Activated CD4-positive, CD25-positive, alpha-beta regulatory T cell treated with anti-CD3 and anti-CD28 coated beads, Interleukin-2, amount 50 U/mL, for 72 hours (primary cell): ENCODE measurements around the gene TKT.

Source experiments
- DNase-seq: peaks from one replicate; pipeline ENCODE4 v3.0.0; 2021

The TKT gene

DNA sequence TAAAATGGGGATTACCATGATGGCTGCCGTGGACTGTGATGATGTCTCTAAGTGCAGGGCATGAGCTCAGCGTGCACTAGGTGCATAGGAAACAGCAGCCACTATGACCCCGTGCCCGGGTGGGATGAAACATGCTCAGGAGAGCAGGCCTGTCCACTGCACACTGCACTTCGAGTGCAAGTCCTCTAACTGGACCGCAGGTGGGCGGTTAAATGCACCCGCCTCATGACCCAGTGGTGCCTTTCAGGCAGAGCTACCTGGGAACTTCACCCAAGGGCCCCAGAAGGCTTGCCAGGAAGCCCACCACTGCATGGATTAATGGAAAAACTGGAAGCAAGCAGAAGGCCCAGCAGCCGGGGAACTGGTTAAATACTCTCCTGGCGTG is 60.8 kb downstream of the TKT start:
- no peak for DNase-seq

DNA sequence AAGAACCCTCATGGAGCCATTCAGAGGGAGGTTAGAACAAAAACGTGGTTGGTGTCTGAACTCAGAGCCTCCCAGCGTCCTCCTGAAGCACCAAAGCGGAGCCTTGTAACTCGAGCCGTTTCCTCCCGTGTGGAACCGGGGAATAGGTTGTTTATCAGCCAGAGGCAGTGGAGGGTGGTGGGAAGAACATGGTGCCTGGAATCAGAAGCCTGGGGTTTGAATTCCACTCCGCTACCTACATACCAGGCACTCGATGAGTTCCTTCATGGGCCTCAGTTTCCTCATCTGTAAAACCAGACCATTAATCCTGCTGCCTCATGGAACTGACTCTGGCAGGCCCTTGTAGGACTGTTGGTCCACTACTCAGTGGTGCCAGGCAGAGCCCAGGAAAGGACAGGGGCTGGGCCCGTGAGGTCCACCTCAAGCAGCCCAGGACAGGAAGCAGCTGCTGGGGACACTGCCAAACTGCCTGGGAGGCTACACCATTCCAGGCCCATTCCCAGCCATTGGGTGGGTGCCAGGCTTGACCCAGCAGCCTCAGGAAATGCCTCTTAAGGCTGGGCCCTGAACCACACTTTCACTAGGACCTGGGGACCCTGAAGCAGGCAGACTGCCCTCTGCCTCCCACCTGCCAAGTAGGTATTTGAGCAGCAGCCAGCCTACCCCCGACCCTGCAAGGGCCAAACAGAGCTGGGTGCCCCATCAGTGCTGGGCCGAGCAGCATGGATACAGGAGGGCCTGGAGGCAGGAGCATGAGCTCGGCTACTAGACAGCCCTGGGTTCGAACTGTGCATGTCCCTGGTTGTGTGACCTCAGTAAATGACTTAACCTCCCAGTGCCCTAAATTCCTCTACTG is 61.4 kb downstream of the TKT start:
- DNase-seq: no peak

DNA sequence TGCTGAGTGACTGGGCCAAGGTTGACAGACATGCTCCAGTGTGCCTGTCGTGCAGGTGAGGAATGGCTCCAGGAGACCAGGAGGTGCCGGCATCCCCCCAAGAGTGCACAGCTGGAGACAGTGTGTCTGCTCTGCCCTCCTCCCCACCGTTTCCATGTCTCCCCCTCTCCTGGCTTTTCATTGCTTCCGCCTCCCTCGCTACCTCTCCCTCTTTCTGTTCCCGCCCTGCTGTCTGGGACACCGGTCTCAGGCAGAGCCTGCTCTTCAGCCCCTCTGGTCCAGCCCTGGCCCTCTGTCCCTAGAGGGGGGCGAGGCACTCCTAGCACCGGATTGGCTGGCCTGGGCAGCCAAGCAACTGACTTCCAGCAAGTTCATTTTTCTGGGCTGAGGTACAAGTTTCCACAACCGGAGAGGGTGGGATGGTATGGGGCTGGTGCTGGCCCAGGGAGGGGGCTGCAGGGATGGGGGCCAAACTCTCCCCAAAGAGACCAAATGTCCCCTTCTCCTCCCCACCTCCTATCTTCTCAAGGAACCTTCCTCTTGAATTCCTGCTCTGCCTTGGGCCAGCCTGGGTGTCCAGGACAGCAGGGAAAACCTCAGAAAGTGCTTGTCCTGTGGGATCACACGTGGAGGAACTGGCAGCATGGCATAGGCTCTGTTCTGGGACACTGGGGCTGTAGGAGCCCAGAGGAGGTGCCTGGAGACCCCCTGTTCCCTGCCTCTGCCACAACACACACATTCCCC is 62.2 kb downstream of the TKT start:
- no peak for DNase-seq

DNA sequence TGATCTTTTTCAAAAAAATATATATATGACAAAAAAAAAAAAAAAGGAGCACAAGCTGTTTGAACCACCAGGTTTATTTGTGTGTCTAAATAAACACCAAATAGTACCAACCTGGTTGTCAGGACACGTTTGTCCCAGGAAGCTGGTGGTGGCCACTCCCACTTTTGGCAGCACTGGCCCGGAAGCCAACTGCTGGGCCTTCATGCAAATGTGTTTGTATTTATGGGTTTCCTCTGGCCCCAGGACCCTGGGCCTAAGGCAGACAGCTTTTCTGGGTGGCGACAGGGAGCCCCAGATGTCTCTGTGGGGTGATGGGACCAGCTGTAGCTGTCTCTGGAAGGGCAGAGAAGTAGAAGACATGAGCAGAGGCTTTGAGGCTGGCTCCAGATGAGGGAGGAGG is 63.2 kb downstream of the TKT start:
- no peak for DNase-seq

DNA sequence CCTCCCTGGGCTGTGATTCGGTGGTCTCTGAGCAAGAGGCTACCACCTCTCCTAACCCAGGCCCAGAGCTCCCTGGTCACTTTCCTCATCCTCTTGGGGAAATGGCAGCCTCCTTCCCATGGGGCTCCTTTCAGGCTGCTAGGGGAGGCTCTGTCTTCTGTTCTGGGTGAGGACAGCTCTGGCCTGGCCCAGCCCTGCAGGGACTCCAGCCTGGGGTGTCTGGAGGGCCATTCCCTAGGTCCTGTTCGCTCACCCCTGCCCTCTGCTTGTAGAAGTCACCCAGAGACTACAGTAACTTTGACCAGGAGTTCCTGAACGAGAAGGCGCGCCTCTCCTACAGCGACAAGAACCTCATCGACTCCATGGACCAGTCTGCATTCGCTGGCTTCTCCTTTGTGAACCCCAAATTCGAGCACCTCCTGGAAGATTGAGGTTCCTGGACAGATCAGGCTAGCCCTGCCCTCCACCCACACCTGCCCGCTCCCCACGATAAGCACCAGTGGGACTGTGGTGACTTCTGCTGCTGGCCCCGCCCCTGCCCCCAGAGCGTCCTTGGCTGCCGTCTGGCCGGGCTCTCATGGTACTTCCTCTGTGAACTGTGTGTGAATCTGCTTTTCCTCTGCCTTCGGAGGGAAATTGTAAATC is 63.9 kb downstream of the TKT start:
- DNase-seq: no peak

DNA sequence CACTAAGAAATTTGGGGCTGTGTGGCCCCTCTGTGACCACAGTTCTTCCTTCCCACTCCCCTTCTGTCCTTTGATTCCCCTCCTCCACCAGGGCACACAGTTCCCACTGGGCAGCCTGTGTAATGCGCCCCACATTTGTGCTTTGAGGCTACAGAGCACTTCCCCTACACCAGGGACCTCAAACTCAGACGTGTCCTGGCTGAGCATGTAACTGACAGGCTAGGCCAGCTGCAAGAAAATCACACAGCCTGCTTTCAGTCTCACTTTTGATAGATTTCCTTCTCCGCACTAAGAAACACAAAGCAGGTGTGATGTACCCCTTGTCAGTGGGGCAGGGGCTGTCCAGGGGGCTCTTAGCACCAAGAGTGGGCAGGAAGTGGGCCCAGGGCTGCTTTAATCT is 65.2 kb downstream of the TKT start:
- no peak for DNase-seq

DNA sequence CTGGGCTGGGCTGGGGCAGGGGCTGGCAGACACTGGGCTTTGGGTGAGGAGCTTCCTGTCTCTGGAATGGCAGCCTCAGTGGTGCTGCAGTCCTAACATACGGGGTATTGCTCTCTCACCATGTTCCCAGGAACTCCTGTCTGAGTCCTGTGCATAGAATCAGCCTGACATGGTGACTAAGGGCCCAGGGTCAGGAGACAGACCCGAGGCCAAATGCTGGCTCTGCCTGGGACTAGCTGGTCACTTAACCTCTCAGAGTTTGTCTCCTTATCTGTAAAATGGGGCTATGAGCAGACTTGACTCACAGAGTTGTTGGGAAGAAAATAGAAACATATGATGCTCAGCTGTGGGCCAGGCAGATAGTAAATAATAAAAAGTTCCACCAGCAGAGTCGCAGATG is 66.5 kb downstream of the TKT start:
- DNase-seq: no peak

DNA sequence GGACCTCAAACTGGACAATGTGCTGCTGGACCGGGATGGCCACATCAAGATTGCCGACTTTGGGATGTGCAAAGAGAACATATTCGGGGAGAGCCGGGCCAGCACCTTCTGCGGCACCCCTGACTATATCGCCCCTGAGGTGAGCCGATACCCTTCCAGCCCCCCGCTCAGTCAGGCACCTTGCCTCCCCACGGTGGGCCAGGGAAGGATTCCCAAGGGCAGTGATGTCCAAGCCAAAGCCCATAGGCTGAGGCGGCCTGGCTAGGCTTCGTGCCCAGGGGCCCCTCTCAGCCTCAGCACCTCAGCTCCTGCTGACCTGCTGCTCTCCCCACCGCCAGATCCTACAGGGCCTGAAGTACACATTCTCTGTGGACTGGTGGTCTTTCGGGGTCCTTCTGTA is 67.1 kb downstream of the TKT start:
- DNase-seq: no peak

DNA sequence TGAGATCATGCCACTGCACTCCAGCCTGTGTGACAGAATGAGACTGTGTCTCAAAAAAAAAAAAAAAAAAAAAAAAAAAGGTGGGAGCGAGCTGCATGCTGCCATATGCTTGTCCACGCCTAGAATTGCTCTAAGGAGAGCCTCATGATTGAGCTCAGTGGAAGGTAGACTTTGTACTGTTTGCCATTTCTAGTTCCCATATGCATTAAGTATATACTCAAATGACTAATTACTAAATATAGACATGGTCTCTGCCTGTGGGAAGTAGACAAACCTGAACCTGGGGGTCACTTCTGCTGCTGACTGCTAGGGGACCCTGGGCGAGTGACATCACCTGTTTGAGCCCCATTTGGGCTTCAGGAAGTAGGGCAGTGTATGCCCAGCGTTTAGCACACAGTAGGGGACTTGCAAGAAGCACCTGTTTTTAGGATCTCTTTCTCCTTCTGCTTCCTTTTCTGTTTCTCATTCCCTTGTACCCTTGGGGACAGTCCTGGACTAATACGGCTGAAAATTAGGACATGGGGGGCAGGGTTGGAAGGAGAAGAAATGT is 67.6 kb downstream of the TKT start:
- no peak for DNase-seq

DNA sequence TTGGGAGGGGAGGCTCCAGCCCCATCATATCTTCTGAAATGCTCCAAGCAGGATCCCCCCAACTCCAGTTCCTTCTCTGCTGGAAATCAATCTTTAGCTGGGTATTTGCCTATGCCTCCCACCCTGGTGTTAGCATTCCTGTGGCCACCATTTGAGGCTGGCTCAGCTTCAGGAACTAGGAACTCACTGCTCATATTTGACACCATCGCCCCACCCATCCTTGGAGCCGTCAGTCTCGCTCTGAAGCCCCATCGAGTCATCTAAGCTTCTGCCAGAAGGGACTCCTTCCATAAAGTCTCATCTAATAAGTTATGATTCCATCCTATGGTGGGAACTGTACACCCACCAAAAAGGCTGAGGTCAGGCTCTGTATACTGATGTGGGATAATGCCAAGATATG is 68.4 kb downstream of the TKT start:
- no peak for DNase-seq

DNA sequence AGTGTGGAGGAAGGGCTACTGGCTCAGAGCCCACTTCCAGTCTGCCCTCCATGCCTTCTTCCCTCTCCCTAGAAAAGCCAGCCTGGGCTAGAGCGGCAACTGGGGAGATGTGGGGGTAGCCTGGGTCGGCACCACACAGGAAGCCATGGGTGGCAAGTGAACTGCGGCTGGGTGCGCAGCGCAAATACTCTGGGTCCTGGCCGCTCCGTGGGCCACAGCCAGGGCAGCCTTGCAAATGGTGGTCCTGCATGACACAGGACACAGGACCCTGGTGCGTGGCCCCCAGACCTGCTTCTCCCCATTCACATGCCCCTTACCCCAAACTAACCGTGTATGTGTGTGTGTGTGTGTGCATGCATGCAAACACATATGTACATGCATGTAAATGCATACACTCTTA is 69.1 kb downstream of the TKT start:
- DNase-seq: no peak

DNA sequence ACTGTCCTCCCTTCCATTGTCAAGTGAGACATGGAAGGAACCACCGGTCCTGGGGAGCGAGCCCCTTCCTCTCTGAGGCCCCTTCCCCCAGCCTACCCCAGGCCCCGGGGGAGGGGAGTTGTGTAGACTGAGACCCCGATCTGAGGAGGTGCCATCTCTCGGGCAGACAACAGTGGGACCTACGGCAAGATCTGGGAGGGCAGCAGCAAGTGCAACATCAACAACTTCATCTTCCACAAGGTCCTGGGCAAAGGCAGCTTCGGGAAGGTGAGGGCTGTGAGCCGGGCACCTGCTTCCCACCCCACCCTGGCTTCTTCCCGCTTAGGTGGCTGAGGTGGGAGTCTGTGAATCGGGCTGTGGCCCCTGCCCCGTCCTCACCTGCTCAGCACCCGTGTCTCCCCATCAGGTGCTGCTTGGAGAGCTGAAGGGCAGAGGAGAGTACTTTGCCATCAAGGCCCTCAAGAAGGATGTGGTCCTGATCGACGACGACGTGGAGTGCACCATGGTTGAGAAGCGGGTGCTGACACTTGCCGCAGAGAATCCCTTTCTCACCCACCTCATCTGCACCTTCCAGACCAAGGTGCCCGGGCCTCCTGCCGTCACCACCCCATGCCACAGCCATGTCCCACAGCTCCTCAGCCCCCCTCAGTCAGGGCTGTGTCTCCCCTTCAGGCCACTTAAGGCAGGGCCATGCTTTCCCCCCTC is 69.9 kb downstream of the TKT start:
- DNase-seq: no peak

DNA sequence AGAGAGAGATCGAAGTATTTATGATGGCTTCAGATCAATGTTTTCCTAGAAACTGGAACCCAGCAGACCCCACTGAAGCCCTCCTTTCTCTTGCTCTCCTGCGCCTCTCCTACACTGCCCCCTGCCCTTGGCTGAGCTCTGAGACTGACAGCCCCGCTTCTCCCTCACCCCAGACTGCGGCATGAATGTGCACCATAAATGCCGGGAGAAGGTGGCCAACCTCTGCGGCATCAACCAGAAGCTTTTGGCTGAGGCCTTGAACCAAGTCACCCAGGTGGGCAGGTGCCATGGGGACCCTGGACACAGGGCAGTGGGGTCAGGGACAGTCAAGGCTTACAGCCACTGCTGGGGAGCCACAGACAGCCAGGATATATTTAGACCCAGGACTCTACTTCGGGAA is 71.1 kb downstream of the TKT start:
- no peak for DNase-seq

DNA sequence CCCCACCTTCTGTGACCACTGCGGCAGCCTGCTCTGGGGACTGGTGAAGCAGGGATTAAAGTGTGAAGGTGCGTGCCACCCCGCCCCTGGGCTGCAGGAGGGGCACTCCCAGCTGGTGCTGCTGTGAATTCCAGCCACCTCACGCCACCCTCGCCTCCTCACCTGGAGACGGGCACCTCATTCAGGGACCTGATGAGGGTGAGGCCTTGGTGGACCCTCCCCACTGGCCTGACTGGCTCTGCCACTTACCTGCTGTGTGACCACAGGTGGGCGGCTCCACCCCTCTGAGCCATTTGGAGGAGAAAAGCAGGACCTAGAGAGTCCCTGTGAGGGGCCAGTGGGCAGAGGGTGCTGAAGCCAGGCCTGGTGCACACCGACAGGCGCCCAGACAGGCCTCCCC is 72.3 kb downstream of the TKT start:
- DNase-seq: no peak

DNA sequence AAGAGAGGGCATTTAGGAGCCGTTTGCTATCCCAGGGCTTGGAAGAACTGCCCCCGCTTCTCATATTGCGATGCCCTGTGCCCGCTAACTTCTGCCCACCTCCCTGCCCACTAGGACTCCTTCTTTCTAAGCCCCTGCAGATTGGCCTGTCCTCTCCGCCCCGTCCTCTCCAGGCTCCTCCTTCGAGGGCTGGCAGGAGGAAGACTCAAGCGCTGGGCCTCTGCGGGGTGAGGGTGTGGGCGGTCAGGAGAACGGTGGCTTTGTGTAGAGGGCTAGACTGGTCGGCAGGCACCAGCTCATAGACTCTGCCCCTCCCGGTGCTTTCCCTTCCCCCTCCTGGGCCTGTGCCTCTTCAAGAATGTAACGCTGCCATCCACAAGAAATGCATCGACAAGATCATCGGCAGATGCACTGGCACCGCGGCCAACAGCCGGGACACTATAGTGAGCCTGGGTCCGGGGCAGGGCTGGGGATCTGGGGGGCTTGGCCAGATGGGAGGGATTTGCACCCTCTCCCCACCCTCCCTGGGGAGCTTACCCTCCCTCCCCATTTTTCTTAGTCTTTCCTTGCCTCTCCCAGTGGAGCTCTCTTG is 73.0 kb downstream of the TKT start:
- DNase-seq: no peak

DNA sequence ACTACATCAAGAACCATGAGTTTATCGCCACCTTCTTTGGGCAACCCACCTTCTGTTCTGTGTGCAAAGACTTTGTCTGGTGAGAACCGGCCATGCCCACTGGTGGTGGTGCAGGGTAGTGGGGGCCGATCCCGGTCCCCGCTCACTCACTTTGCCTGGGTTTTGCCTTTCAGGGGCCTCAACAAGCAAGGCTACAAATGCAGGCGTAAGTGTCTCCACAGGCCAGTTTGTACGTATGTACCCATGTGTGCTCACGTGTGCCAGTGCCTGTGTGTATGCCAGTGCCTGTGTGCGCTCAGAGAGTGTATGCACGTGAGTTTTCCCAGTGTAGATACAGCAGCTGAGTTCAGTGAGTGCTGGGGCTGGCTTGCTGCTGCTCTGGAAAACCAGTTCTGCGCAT is 74.3 kb downstream of the TKT start:
- DNase-seq: no peak

DNA sequence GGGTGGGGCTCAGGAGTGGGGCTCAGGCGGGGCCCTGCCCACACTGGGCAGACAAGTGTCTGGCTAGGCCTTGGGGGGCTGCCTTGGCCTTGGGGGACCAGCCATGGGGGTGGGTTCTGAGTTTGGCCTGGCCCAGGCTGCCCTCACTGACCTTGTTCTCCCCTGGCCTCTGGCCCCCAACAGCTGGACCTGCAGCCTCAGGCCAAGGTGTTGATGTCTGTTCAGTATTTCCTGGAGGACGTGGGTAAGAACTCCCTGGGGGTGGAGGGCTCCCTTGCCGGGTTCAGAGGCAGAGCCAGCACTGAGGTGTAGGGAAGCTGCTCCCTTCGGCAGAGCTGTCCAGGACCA is 74.8 kb downstream of the TKT start:
- DNase-seq: no peak

DNA sequence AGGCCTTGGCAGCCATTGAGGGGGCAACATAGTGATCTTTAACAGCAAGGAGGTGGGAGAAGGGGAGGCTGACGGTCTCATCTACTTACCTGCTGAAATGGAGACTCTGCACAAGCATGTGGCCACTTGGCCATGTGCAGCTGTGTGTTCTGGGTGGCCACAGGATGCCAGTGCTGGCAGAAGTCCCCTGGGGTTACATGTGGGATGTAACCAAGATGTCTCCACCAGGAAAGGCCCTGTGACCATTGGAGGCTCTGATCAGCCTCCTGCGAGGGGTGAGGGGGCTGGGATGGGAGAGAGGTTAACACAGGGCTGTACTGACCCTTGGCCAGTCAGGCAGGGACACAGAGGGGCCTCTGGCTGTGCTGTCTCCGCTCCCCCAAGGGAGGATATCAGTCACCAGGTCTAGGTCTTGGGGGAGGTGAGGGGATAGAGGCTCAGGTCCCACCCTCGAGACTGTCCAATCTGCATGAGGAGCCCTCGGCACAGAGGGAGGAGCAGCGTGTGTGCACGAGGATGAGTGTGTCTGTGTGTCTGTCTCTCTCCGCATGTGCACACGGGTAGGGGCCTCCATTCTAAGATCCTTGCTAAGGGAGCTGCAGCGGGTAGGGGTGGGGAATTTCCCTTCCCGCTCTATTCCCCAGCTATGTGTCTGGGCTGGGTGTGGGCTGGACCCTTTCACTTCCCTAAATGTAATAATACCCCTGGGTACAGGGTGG is 75.4 kb downstream of the TKT start:
- DNase-seq: no peak

DNA sequence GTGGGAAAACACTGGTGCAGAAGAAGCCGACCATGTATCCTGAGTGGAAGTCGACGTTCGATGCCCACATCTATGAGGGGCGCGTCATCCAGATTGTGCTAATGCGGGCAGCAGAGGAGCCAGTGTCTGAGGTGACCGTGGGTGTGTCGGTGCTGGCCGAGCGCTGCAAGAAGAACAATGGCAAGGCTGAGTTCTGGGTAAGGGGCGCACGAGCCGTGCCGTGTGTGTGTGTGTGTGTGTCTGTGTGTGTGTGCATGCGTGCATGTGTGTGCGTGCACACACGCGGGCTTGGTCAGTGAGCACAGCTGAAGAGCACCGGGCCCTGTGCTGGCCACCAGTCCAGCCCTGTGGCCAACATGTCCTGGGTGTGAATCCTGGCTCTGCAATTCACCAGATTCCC is 76.2 kb downstream of the TKT start:
- no peak for DNase-seq

DNA sequence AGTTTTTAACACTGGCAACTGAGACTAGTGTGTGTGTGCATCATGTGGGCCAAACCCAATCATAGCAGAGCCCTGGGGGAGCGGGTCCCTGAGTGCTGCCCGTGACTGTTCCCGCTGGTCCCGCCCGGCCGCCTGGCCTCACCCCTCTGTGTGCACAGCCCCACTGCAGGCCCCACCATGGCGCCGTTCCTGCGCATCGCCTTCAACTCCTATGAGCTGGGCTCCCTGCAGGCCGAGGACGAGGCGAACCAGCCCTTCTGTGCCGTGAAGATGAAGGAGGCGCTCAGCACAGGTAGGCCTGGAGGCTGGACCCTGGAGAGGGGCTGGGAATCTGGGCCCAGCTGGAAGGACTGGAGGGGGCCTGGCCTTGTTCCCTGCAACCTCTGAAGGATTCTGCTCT is 77.6 kb downstream of the TKT start:
- no peak for DNase-seq

DNA sequence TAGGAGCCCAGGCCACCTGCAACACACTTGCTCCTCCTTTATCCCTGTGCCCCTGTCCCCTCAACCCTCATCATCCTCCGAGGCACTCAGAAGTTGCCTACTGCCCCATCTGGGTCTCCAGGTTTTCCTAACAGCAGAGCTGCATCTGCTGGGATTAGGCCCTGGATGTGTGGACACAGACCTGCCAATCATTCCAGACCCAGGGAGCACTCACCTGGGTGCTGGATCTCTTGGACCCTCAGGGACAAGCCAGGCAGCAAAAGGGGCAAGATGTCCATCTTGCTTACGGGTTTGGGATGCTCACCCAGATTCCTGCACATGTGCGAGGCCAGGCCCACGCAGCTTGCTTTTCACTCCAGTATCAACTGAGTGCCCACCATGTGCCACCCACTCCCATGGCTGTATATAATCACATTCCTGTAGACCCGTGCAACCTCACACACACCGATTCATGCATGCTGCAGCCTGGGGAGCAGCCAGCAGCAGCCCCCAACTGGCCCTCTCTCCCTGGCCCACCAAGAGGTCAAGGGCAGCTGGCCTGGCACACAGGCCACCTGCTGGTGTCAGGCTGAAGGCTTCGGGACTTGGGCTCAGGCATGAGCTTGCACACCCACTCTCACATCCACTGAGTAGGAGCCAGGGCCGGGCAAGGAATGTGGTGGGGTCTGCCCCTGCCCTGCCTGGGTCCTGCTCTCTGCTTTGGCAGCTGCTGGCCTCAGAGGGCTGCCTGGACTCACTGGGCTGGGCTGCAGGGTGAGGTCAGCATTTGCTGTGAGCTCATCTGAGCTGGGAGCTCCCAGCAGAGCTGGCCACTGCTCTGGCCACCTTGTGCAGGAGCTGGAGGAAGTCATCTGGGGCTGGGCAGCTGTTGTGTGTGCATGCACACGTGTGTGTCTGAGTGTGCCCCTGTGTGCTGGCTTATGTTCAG is 79.9 kb downstream of the TKT start:
- no peak for DNase-seq
